Measurements from ENCODE around the gene APBB2. TPM values are rescaled to one million over a fixed set of nuclear protein-coding genes. Genes with fewer than 3 reads are reported as not detected.

The APBB2 gene
- total and polyA plus RNA-seq, 2 experiments from 2014 or later, result 24.1 to 61.0 TPM

- no peak overlapping the region for H3K27ac ChIP-seq
These were observed 80.8 kb downstream of the APBB2 start for GRCh38 chr4:41133454-41134018.

GRCh38 chr4:41132055-41132683 is 82.2 kb downstream of the APBB2 start:
- peaks cover 7% of the 10 kb centered on the region; the same call in 1 of the 2 replicates for H3F3A ChIP-seq (ENCODE audit: insufficient read depth)
- WGBS, 2 experiments (ENCODE audit: low coverage in 1 of 2, low lambda C conversion rate in 2 of 2, missing lambda C conversion rate in 2 of 2), result 99 to 100% methylated on average over 2 of the region's 2 CpGs

More at GRCh38 chr4:41133454-41134018, 80.8 kb downstream of the APBB2 start:
- Histone ChIP-seq H3K79me2 (ENCODE audit: insufficient read depth) (peaks cover 96% of the 10 kb centered on the region), H3K4me1 (ENCODE audit: insufficient read depth) (peaks cover 22% of the 10 kb centered on the region), H3K9me2 (ENCODE audit: insufficient read depth) (no peaks in the 10 kb centered on the region), H3K36me3 (ENCODE audit: low read depth) (peaks cover 4% of the 10 kb centered on the region; the same call in 1 of the 2 replicates), H3K4me2 (ENCODE audit: unreplicated experiment) (no peak overlapping the region), H2AFZ (no peak overlapping the region), H3K9me3 (ENCODE audit: low read depth) (no peaks in the 10 kb centered on the region), H3K9ac (no peak overlapping the region), H4K20me1 (ENCODE audit: insufficient read depth) (no peaks in the 10 kb centered on the region), H3F3A (ENCODE audit: insufficient read depth) (peaks cover 7% of the 10 kb centered on the region; the same call in 1 of the 2 replicates), H3K27me3 (replicated peaks; ENCODE audit: insufficient read depth) (no peaks in the 10 kb centered on the region), H3K4me3 (no peak overlapping the region)
- in situ Hi-C loops (cut with MboI), result no loop called here
- 97 to 99% methylated on average over 3 of the region's 3 CpGs for WGBS, 2 experiments (ENCODE audit: low coverage in 1 of 2, low lambda C conversion rate in 2 of 2, missing lambda C conversion rate in 2 of 2)
- TF ChIP-seq EZH2phosphoT487 (IDR thresholded peaks at IDR 0.05; ENCODE audit: insufficient read depth, low read depth), result no peak
- TF ChIP-seq EZH2 (IDR thresholded peaks at IDR 0.05; ENCODE audit: insufficient read depth, poor library complexity, severe bottlenecking), result no peak
- no peak for DNase-seq

GRCh38 chr4:41129936-41130440 is 84.4 kb downstream of the APBB2 start:
- in situ Hi-C loops (cut with MboI), result no loop called here
- Histone ChIP-seq H4K20me1 (ENCODE audit: insufficient read depth) (no peaks in the 10 kb centered on the region), H3K4me2 (ENCODE audit: unreplicated experiment) (no peak overlapping the region), H3K27ac (no peak overlapping the region), H3K9ac (no peak overlapping the region), H3K9me2 (ENCODE audit: insufficient read depth) (no peaks in the 10 kb centered on the region), H3K9me3 (ENCODE audit: low read depth) (no peaks in the 10 kb centered on the region), H3K36me3 (ENCODE audit: low read depth) (no peaks in the 10 kb centered on the region), H3K27me3 (replicated peaks; ENCODE audit: insufficient read depth) (no peaks in the 10 kb centered on the region), H3K4me1 (ENCODE audit: insufficient read depth) (peaks cover 18% of the 10 kb centered on the region), H3K4me3 (no peak overlapping the region), H2AFZ (no peak overlapping the region), H3F3A (ENCODE audit: insufficient read depth) (peaks cover 7% of the 10 kb centered on the region; the same call in 1 of the 2 replicates), H3K79me2 (ENCODE audit: insufficient read depth) (peaks cover 93% of the 10 kb centered on the region)
- 88 to 93% methylated on average over 6 of the region's 6 CpGs for WGBS, 2 experiments (ENCODE audit: low coverage in 1 of 2, low lambda C conversion rate in 2 of 2, missing lambda C conversion rate in 2 of 2)
- TF ChIP-seq EZH2 (IDR thresholded peaks at IDR 0.05; ENCODE audit: insufficient read depth, poor library complexity, severe bottlenecking) (no peak), EZH2phosphoT487 (IDR thresholded peaks at IDR 0.05; ENCODE audit: insufficient read depth, low read depth) (no peak)
- DNase-seq, result no peak

More at GRCh38 chr4:41132055-41132683, 82.2 kb downstream of the APBB2 start:
- DNase-seq, result no peak
- peak overlapping the region; percentile 3 for H3K4me2 ChIP-seq (ENCODE audit: unreplicated experiment)
- in situ Hi-C loops (cut with MboI), result no loop called here
- no peaks in the 10 kb centered on the region for H3K27me3 ChIP-seq (replicated peaks; ENCODE audit: insufficient read depth)
- H3K36me3 ChIP-seq (ENCODE audit: low read depth), result peaks cover 3% of the 10 kb centered on the region; the same call in 1 of the 2 replicates
- H3K9ac ChIP-seq, result no peak overlapping the region
- H3K4me3 ChIP-seq, result no peak overlapping the region
- H3K79me2 ChIP-seq (ENCODE audit: insufficient read depth), result peaks cover 96% of the 10 kb centered on the region
- no peaks in the 10 kb centered on the region for H3K9me2 ChIP-seq (ENCODE audit: insufficient read depth)
- no peaks in the 10 kb centered on the region for H4K20me1 ChIP-seq (ENCODE audit: insufficient read depth)
- H3K9me3 ChIP-seq (ENCODE audit: low read depth), result no peaks in the 10 kb centered on the region
- no peak for TF ChIP-seq EZH2phosphoT487 (IDR thresholded peaks at IDR 0.05; ENCODE audit: insufficient read depth, low read depth)
- no peak for TF ChIP-seq EZH2 (IDR thresholded peaks at IDR 0.05; ENCODE audit: insufficient read depth, poor library complexity, severe bottlenecking)
- H2AFZ ChIP-seq, result no peak overlapping the region
- peaks cover 22% of the 10 kb centered on the region for H3K4me1 ChIP-seq (ENCODE audit: insufficient read depth)
- H3K27ac ChIP-seq, result no peak overlapping the region

- H3K36me3 ChIP-seq (ENCODE audit: low read depth), result no peaks in the 10 kb centered on the region
- no peaks in the 10 kb centered on the region for H3K27me3 ChIP-seq (replicated peaks; ENCODE audit: insufficient read depth)
- no peaks in the 10 kb centered on the region for H3K9me3 ChIP-seq (ENCODE audit: low read depth)
- H2AFZ ChIP-seq, result no peak overlapping the region
- TF ChIP-seq EZH2phosphoT487 (IDR thresholded peaks at IDR 0.05; ENCODE audit: insufficient read depth, low read depth), result no peak
- no peak for TF ChIP-seq EZH2 (IDR thresholded peaks at IDR 0.05; ENCODE audit: insufficient read depth, poor library complexity, severe bottlenecking)
- H3F3A ChIP-seq (ENCODE audit: insufficient read depth), result peaks cover 9% of the 10 kb centered on the region; the same call in 1 of the 2 replicates
- in situ Hi-C loops (cut with MboI), result no loop called here
- no peaks in the 10 kb centered on the region for H4K20me1 ChIP-seq (ENCODE audit: insufficient read depth)
- peaks cover 20% of the 10 kb centered on the region for H3K4me1 ChIP-seq (ENCODE audit: insufficient read depth)
- peaks cover 87% of the 10 kb centered on the region for H3K79me2 ChIP-seq (ENCODE audit: insufficient read depth)
- H3K9me2 ChIP-seq (ENCODE audit: insufficient read depth), result no peaks in the 10 kb centered on the region
- no peak overlapping the region for H3K4me3 ChIP-seq
- no peak for DNase-seq
- no peak overlapping the region for H3K9ac ChIP-seq
- H3K27ac ChIP-seq, result no peak overlapping the region
- no peak overlapping the region for H3K4me2 ChIP-seq (ENCODE audit: unreplicated experiment)
- 75 to 83% methylated on average over 1 of the region's 1 CpG for WGBS, 2 experiments (ENCODE audit: low coverage in 1 of 2, low lambda C conversion rate in 2 of 2, missing lambda C conversion rate in 2 of 2)
These were observed 85.1 kb downstream of the APBB2 start for GRCh38 chr4:41129128-41129754.
